ENCODE results near the gene A2ML1. TPM values are rescaled to one million over a fixed set of nuclear protein-coding genes. Genes with fewer than 3 reads are reported as not detected.

The A2ML1 gene
- total and polyA plus RNA-seq, 2 experiments from 2014 or later: not detected

DNA sequence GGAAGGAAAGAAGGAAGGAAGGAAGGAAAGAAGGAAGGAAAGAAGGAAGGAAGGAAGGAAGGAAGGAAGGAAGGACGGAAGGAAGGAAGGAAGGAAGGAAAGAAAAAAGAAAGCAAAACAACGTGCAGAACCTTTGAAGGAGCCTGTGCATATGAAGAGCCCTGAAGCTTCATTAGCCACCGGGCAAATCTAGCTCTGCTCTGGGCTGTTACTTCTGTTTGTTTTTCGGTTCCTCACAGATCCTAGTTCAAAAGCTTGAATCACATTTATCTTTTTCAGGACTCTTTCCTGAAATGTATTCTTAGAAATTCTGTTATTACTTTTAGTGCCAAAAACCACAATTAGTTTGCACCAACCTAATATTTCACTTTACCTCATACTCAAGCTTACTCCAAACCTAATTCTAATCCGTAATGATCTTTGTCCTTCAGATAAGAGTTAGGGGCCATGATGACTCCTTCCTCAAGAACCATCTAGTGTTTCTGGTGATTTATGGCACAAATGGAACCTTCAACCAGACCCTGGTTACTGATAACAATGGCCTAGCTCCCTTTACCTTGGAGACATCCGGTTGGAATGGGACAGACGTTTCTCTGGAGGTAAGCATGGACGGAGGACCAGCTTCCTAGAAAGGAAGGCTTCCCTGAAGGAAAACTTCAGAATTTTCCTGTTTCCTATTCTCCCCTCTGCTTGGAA, 18.7 kb downstream of the A2ML1 start:
- no peaks in the 10 kb centered on the region for H3K4me1 ChIP-seq (ENCODE audit: low read depth)

DNA sequence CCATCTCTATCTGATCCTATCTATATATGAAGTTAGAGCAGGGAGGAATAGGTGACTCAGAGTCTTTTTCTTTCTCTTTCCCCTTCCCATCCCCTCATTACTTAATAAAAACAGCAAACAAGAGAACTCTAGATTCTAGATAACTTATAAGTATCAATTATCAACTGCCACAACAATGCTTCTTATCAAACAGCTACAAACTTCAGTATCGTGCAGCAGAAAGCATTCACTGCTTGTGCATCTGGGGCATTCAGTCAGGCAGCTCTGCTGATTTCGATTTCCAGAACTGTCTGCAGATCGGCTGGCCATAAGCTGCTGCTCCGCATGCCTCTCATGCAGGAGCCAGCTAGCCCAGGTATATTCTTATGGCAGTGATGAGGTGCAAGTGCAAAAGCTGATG, 19.4 kb downstream of the A2ML1 start:
- Histone ChIP-seq H3K27me3 (no peaks in the 10 kb centered on the region), H3K9me3 (ENCODE audit: low read depth) (no peaks in the 10 kb centered on the region), H3K4me3 (no peak overlapping the region), H3K27ac (no peak overlapping the region), H3K4me1 (ENCODE audit: low read depth) (no peaks in the 10 kb centered on the region), H3K36me3 (no peaks in the 10 kb centered on the region)
- TF ChIP-seq, protein P1, sequence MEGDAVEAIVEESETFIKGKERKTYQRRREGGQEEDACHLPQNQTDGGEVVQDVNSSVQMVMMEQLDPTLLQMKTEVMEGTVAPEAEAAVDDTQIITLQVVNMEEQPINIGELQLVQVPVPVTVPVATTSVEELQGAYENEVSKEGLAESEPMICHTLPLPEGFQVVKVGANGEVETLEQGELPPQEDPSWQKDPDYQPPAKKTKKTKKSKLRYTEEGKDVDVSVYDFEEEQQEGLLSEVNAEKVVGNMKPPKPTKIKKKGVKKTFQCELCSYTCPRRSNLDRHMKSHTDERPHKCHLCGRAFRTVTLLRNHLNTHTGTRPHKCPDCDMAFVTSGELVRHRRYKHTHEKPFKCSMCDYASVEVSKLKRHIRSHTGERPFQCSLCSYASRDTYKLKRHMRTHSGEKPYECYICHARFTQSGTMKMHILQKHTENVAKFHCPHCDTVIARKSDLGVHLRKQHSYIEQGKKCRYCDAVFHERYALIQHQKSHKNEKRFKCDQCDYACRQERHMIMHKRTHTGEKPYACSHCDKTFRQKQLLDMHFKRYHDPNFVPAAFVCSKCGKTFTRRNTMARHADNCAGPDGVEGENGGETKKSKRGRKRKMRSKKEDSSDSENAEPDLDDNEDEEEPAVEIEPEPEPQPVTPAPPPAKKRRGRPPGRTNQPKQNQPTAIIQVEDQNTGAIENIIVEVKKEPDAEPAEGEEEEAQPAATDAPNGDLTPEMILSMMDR (IDR thresholded peaks at IDR 0.05; ENCODE audit: low read depth, low read length): no peak
- no peak for DNase-seq (ENCODE audit: low read depth in 1 of 2, low spot score in 1 of 2)

More for the DNA sequence above, 18.7 kb downstream of the A2ML1 start:
- Histone ChIP-seq H3K27ac (no peak overlapping the region), H3K4me3 (no peak overlapping the region), H3K27me3 (no peaks in the 10 kb centered on the region), H3K36me3 (no peaks in the 10 kb centered on the region), H3K9me3 (ENCODE audit: low read depth) (no peaks in the 10 kb centered on the region)
- no peak for DNase-seq (ENCODE audit: low read depth in 1 of 2, low spot score in 1 of 2)
- TF ChIP-seq, protein P1 (IDR thresholded peaks at IDR 0.05; ENCODE audit: low read depth, low read length): no peak

DNA sequence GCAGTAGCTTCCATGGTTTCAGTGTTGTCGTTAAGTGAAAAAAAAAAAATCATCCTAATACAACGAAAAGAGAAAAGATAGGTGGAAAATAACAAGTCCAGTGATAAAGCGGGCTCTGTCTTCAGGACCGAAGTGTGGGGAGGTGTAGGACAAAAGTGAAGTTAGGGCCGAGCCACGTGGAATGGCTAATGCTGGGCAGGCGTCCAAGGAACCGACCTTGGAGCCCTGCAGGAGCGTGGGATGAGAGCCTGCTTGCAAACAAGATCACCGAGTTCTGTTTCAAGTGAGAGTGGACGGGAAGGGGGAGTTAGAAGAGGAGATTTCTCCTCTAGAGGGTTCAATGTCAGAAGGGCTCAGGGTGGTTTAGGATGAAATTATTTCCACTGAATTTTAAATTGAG, 22.2 kb downstream of the A2ML1 start:
- DNase-seq (ENCODE audit: low read depth in 1 of 2, low spot score in 1 of 2): peak; percentile 22 to 56
- Histone ChIP-seq H3K36me3 (no peaks in the 10 kb centered on the region), H3K4me3 (no peak overlapping the region), H3K27ac (no peak overlapping the region), H3K4me1 (ENCODE audit: low read depth) (no peaks in the 10 kb centered on the region), H3K9me3 (ENCODE audit: low read depth) (no peaks in the 10 kb centered on the region), H3K27me3 (no peaks in the 10 kb centered on the region)
- TF ChIP-seq, protein P1 (IDR thresholded peaks at IDR 0.05; ENCODE audit: low read depth, low read length): no peak

DNA sequence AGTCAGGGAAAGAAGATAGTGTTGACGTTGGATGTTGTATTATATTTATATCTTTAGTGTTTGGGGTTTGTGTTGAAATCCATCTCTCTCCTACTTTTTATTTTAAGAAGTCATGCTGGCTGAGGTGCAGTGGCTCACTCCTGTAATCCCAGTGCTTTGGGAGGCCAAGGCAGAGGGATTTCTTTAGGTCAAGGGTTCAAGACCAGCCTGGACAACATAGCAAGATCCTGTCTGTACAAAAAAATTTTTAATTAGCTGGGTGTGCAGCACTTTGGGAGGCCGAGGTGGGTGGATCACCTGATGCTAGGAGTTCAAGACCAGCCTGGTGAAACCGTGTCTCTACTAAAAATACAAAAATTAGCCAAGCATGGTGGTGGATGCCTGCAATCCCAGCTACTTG, 23.9 kb downstream of the A2ML1 start:
- Histone ChIP-seq H3K36me3 (no peaks in the 10 kb centered on the region), H3K27me3 (no peaks in the 10 kb centered on the region), H3K27ac (no peak overlapping the region), H3K9me3 (ENCODE audit: low read depth) (no peaks in the 10 kb centered on the region), H3K4me3 (no peak overlapping the region), H3K4me1 (ENCODE audit: low read depth) (no peaks in the 10 kb centered on the region)
- TF ChIP-seq, protein P1 (IDR thresholded peaks at IDR 0.05; ENCODE audit: low read depth, low read length): no peak
- no peak for DNase-seq (ENCODE audit: low read depth in 1 of 2, low spot score in 1 of 2)

DNA sequence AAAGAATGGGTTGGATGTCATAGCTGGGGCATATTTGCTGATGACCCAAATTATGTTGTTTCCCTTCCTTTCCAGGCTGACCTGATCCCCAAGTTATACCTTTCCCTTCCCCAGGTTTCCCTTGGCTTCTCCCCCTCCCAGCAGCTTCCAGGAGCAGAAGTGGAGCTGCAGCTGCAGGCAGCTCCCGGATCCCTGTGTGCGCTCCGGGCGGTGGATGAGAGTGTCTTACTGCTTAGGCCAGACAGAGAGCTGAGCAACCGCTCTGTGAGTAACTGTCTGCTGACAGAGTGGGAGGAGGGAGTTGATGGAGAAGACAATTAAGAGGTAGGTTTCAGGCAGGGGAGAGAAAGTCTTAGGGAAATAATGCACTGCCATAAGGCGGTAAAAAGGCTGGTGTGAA, 25.0 kb downstream of the A2ML1 start:
- H3K36me3 ChIP-seq: no peaks in the 10 kb centered on the region
- H3K27ac ChIP-seq: no peak overlapping the region
- no peaks in the 10 kb centered on the region for H3K9me3 ChIP-seq (ENCODE audit: low read depth)
- no peak for DNase-seq (ENCODE audit: low read depth in 1 of 2, low spot score in 1 of 2)
- TF ChIP-seq, protein P1 (IDR thresholded peaks at IDR 0.05; ENCODE audit: low read depth, low read length): no peak
- no peaks in the 10 kb centered on the region for H3K27me3 ChIP-seq
- no peak overlapping the region for H3K4me3 ChIP-seq
- no peaks in the 10 kb centered on the region for H3K4me1 ChIP-seq (ENCODE audit: low read depth)
